IMR-90 (cell line): ENCODE measurements around the gene WDR62. TPM values are rescaled to one million over a fixed set of nuclear protein-coding genes. Genes with fewer than 3 reads are reported as not detected.

Source experiments
- ATAC-seq: fragments of 200-7000 bp; cut with Tn5 transposase; 2 replicates; pipeline ENCODE4 v1.9.1; 2020; ENCODE audit warnings: low read depth, mild to moderate bottlenecking, moderate library complexity
- BruUV-seq: library from RNA; stranded (reverse); fragments of 400-500 nt; replicated peaks from 2 replicates; lab custom pipeline; 2021; lab: Mats Ljungman, UMichigan
- CTCF ChIA-PET: fragments of 300-600 bp; formaldehyde crosslinking; extraction: SDS; loops from one replicate; lab custom pipeline; 2021; ENCODE audit warnings: antibody characterized with exemption; lab: Yijun Ruan, JAX
- POLR2A ChIA-PET: fragments of 300-600 bp; sonication (Branson Sonifier 250); formaldehyde crosslinking; loops from one replicate; lab custom pipeline; 2022; ENCODE audit warnings: antibody characterized with exemption; ENCODE audit not compliant: unreplicated experiment; lab: Charles Lee
- DNase-seq: peaks from one replicate; pipeline ENCODE4 v3.0.0; 2013
- H2AFZ ChIP-seq: replicated peaks from 2 replicates; pipeline ENCODE3; 2013; ENCODE audit warnings: low read length, mild to moderate bottlenecking; ENCODE audit not compliant: poor library complexity
- H2AK5ac ChIP-seq: 2 replicates; pipeline ENCODE4 v1.6.1; 2013; ENCODE audit warnings: low read depth, low read length, inconsistent platforms
- H2AK9ac ChIP-seq: replicated peaks from 2 replicates; pipeline ENCODE3; 2013; ENCODE audit warnings: mild to moderate bottlenecking, low read depth, low read length, moderate library complexity; ENCODE audit not compliant: poor library complexity
- H2BK120ac ChIP-seq: 2 replicates; pipeline ENCODE4 v1.6.1; 2013; ENCODE audit warnings: low read depth, low read length, inconsistent platforms
- H2BK15ac ChIP-seq: 3 replicates; pipeline ENCODE4 v1.6.1; 2013; ENCODE audit warnings: low read depth, low read length, inconsistent platforms
- H2BK20ac ChIP-seq: 2 replicates; pipeline ENCODE4 v1.6.1; 2013; ENCODE audit warnings: low read depth, mild to moderate bottlenecking, inconsistent platforms, low read length, moderate library complexity
- H2BK5ac ChIP-seq: 2 replicates; pipeline ENCODE4 v1.6.1; 2013; ENCODE audit warnings: mild to moderate bottlenecking, low read depth, low read length, inconsistent platforms; ENCODE audit not compliant: poor library complexity, severe bottlenecking
- H3K14ac ChIP-seq: replicated peaks from 2 replicates; pipeline ENCODE4 v1.6.1; 2013; ENCODE audit warnings: low read depth, low read length, inconsistent platforms
- H3K18ac ChIP-seq: 2 replicates; pipeline ENCODE4 v1.6.1; 2013; ENCODE audit warnings: low read depth, low read length, control low read depth
- H3K23ac ChIP-seq: 2 replicates; pipeline ENCODE4 v1.6.1; 2013; ENCODE audit warnings: low read depth, low read length, inconsistent platforms
- H3K27ac ChIP-seq: 2 replicates; pipeline ENCODE4 v1.5.1; 2013; ENCODE audit warnings: mild to moderate bottlenecking, control low read depth, low read length; ENCODE audit not compliant: insufficient read depth
- H3K27me3 ChIP-seq: 2 replicates; pipeline ENCODE4 v1.6.1; 2013; ENCODE audit warnings: low read length; ENCODE audit not compliant: control insufficient read depth, insufficient read depth
- H3K36me3 ChIP-seq: 2 replicates; pipeline ENCODE4 v1.6.1; 2013; ENCODE audit warnings: low read length, mixed read lengths; ENCODE audit not compliant: control insufficient read depth, insufficient read depth
- H3K4ac ChIP-seq: 2 replicates; pipeline ENCODE4 v1.6.1; 2013; ENCODE audit warnings: low read depth, low read length, inconsistent platforms
- H3K4me1 ChIP-seq: 2 replicates; pipeline ENCODE4 v1.6.1; 2013; ENCODE audit warnings: low read length, mixed read lengths; ENCODE audit not compliant: control insufficient read depth, insufficient read depth
- H3K4me2 ChIP-seq: 2 replicates; pipeline ENCODE4 v1.6.1; 2013; ENCODE audit warnings: low read depth, mild to moderate bottlenecking, control low read depth, low read length, moderate library complexity
- H3K4me3 ChIP-seq: 2 replicates; pipeline ENCODE4 v1.5.1; 2013; ENCODE audit warnings: low read depth, mild to moderate bottlenecking, control low read depth, low read length, moderate library complexity; ENCODE audit not compliant: insufficient read depth
- H3K56ac ChIP-seq: 2 replicates; pipeline ENCODE4 v1.6.1; 2013; ENCODE audit warnings: low read length, inconsistent platforms; ENCODE audit not compliant: insufficient read depth; ENCODE audit errors: extremely low read depth
- H3K79me1 ChIP-seq, 2 experiments: 2 replicates each; pipeline ENCODE4 v1.6.1; 2013; ENCODE audit warnings: low read length in 2 of 2, inconsistent platforms in 1 of 2, low read depth in 1 of 2
- H3K9ac ChIP-seq: 2 replicates; pipeline ENCODE4 v1.6.1; 2013; ENCODE audit warnings: low read depth, low read length, control low read depth
- H3K9me1 ChIP-seq: 2 replicates; pipeline ENCODE4 v1.6.1; 2013; ENCODE audit warnings: low read length, inconsistent platforms; ENCODE audit not compliant: insufficient read depth
- H3K9me3 ChIP-seq: 2 replicates; pipeline ENCODE4 v1.6.1; 2013; ENCODE audit warnings: low read length; ENCODE audit not compliant: control insufficient read depth, insufficient read depth
- H4K20me1 ChIP-seq: 2 replicates; pipeline ENCODE4 v1.6.1; 2013; ENCODE audit warnings: low read length, inconsistent platforms; ENCODE audit not compliant: insufficient read depth
- H4K5ac ChIP-seq: 2 replicates; pipeline ENCODE4 v1.6.1; 2013; ENCODE audit warnings: mild to moderate bottlenecking, low read depth, low read length, control low read depth
- H4K8ac ChIP-seq, 2 experiments: 2 replicates each; pipeline ENCODE4 v1.6.1; 2013; ENCODE audit warnings: low read depth in 2 of 2, low read length in 2 of 2, control low read depth in 1 of 2, inconsistent platforms in 1 of 2
- H4K91ac ChIP-seq: 2 replicates; pipeline ENCODE4 v1.6.1; 2013; ENCODE audit warnings: low read depth, low read length, inconsistent platforms; ENCODE audit not compliant: insufficient read depth
- RFX5 ChIP-seq: IDR thresholded peaks from 2 replicates; pipeline ENCODE4 v1.8.0; 2012; ENCODE audit warnings: low read depth, mild to moderate bottlenecking, low read length, moderate library complexity
- USF2 ChIP-seq: fragments of 150-350 bp; IDR thresholded peaks from 2 replicates; pipeline ENCODE4 v1.6.1; 2017; ENCODE audit warnings: mild to moderate bottlenecking, antibody characterized with exemption, low read length, low read depth
- WGBS, 2 experiments: methylation state at CpG; one replicate each; pipeline versions ENCODE4 v1.1.5 to v1.1.7; 2013; ENCODE audit warnings: missing lambda C conversion rate in 2 of 2; ENCODE audit not compliant: insufficient read length in 1 of 2; ENCODE audit errors: extremely low coverage in 2 of 2; 5-methylcytosine and 5-hydroxymethylcytosine counted together
- dilution Hi-C: fragments of 300-500 bp; cut with HindIII; formaldehyde crosslinking; loops from one replicate; pipeline ENCODE4 v1.14.3; 2018; ENCODE audit warnings: low sequenced_read_pairs; ENCODE audit not compliant: unreplicated experiment
- in situ Hi-C: fragments of 300-500 bp; cut with MboI; formaldehyde crosslinking; loops from 3 replicates; pipeline ENCODE4 v1.14.3; 2019; ENCODE audit warnings: low sequenced_read_pairs, inconsistent platforms, mixed read lengths
- intact Hi-C: fragments of 100-400 bp; cut with micrococcal nuclease; formaldehyde crosslinking; loops from 2 replicates; pipeline ENCODE4 v1.10.0; 2022
- polyA plus RNA-seq, 3 experiments: library from polyadenylated mRNA; depleted of rRNA; stranded (reverse); fragments of >200 nt; gene quantifications; 2 replicates each; pipeline ENCODE4 v1.2.3, GENCODE V29; 2012; ENCODE audit warnings: low replicate concordance in 1 of 3
- total RNA-seq: library from RNA; depleted of rRNA; stranded (reverse); fragments of >200 nt; gene quantifications from 2 replicates; pipeline ENCODE4 v1.2.3, GENCODE V29; 2012

Gene WDR62
- total and polyA plus RNA-seq, 2 of the 4 experiments (the other 2 are of a cell fraction), result 4.5 to 7.0 TPM

- dilution Hi-C loops, result no loop called here
Measured at GRCh38 chr19:36110487-36111199, 55.9 kb downstream of the WDR62 start, which contains the start of gene OVOL3. Gene OVOL3, plus strand, starts transcription at chr19:36111143. Its CDS starts 60 bp downstream, at chr19:36111203.

More at GRCh38 chr19:36110487-36111199, 55.9 kb downstream of the WDR62 start, which contains the start of gene OVOL3:
- no peak for TF ChIP-seq RFX5
- TF ChIP-seq USF2, result no peak
- no peak within 1 kb of the TSS for H4K91ac ChIP-seq
- in situ Hi-C loops, result no loop called here
- no peak within 1 kb of the TSS for H3K18ac ChIP-seq
- H3K4me2 ChIP-seq, result no peak within 1 kb of the TSS
- H3K27me3 ChIP-seq, result no peaks in the 10 kb centered on the region
- DNase-seq, result no peak
- no peak within 1 kb of the TSS for H2BK15ac ChIP-seq
- intact Hi-C loops, result no loop called here
- H3K56ac ChIP-seq, result no peak within 1 kb of the TSS
- H2AFZ ChIP-seq, result no peak within 1 kb of the TSS
- ChIA-PET POLR2A (no interaction called here), CTCF (no interaction called here)
- no peak within 1 kb of the TSS for H2BK20ac ChIP-seq
- H3K9me3 ChIP-seq, result no peaks in the 10 kb centered on the region
- 100% methylated on average over 1 of the region's 1 CpG; no CpG with 5 or more reads in 1 of the 2 experiments for WGBS, 2 experiments
- no peak for ATAC-seq
- H3K79me1 ChIP-seq, result peaks cover 15 to 21% of the 10 kb centered on the region in 2 experiments; a peak in 3 of 4 replicates
- no peak within 1 kb of the TSS for H2BK120ac ChIP-seq
- no peaks in the 10 kb centered on the region for H3K9me1 ChIP-seq
- no peak within 1 kb of the TSS for H3K14ac ChIP-seq
- peaks cover 12% of the 10 kb centered on the region for H3K36me3 ChIP-seq
- no peak within 1 kb of the TSS for H4K8ac ChIP-seq
- no peak within 1 kb of the TSS for H3K27ac ChIP-seq
- peaks cover 2% of the 10 kb centered on the region; the same call in 1 of the 2 replicates for H4K20me1 ChIP-seq
- no peak within 1 kb of the TSS for H3K9ac ChIP-seq
- no peak within 1 kb of the TSS for H3K4me3 ChIP-seq
- no TSS peak for BruUV-seq
- no peak within 1 kb of the TSS for H4K5ac ChIP-seq
- H3K4ac ChIP-seq, result no peak within 1 kb of the TSS
- no peak within 1 kb of the TSS for H2BK5ac ChIP-seq
- no peak within 1 kb of the TSS for H2AK9ac ChIP-seq
- no peak within 1 kb of the TSS for H2AK5ac ChIP-seq
- H3K4me1 ChIP-seq, result peaks cover 3% of the 10 kb centered on the region
- no peak within 1 kb of the TSS for H3K23ac ChIP-seq
